OCI-LY1 (cell line): ENCODE data around the gene GZMM.

Source experiments
- H2AFZ ChIP-seq: fragments of 200-600 bp; sonication (generic), shearing (Covaris generic); 2 replicates; pipeline ENCODE4 v1.6.0; 2014; ENCODE audit warnings: antibody characterized with exemption, mild to moderate bottlenecking, low read length
- H3F3A ChIP-seq: fragments of 200-600 bp; sonication (generic), shearing (Covaris generic); 2 replicates; pipeline ENCODE4 v1.6.0; 2014; ENCODE audit warnings: mild to moderate bottlenecking, antibody characterized with exemption, low read length, moderate library complexity; ENCODE audit not compliant: insufficient read depth
- H3K27ac ChIP-seq: fragments of 200-600 bp; sonication (generic); 2 replicates; pipeline ENCODE4 v1.5.1; 2014; ENCODE audit warnings: low read length, mixed run types, mild to moderate bottlenecking, low read depth; ENCODE audit not compliant: poor library complexity, severe bottlenecking
- H3K27me3 ChIP-seq: fragments of 200-600 bp; sonication (generic); 2 replicates; pipeline ENCODE4 v1.6.0; 2014; ENCODE audit warnings: antibody characterized with exemption, mild to moderate bottlenecking, low read length, moderate library complexity; ENCODE audit not compliant: insufficient read depth
- H3K36me3 ChIP-seq: fragments of 200-600 bp; sonication (generic); 2 replicates; pipeline ENCODE4 v1.6.1; 2014; ENCODE audit warnings: mild to moderate bottlenecking, antibody characterized with exemption, low read length, moderate library complexity, mixed read lengths; ENCODE audit not compliant: insufficient read depth
- H3K4me1 ChIP-seq: fragments of 200-600 bp; sonication (generic); 2 replicates; pipeline ENCODE4 v1.5.1; 2014; ENCODE audit warnings: mild to moderate bottlenecking, low read length, moderate library complexity; ENCODE audit not compliant: insufficient read depth, severe bottlenecking
- H3K4me2 ChIP-seq: fragments of 200-600 bp; sonication (generic), shearing (Covaris generic); 2 replicates; pipeline ENCODE4 v1.6.1; 2014; ENCODE audit warnings: low read length
- H3K4me3 ChIP-seq: fragments of 200-600 bp; sonication (generic); 2 replicates; pipeline ENCODE4 v1.5.1; 2014; ENCODE audit warnings: low read length, low read depth, mild to moderate bottlenecking, mixed read lengths; ENCODE audit not compliant: poor library complexity, severe bottlenecking
- H3K79me2 ChIP-seq: fragments of 200-600 bp; shearing (Covaris generic); 2 replicates; pipeline ENCODE4 v1.6.1; 2016; ENCODE audit warnings: mixed run types, low read length, mixed read lengths; ENCODE audit not compliant: insufficient read depth
- H3K9ac ChIP-seq: fragments of 200-600 bp; sonication (generic), shearing (Covaris generic); 2 replicates; pipeline ENCODE4 v1.6.1; 2014; ENCODE audit warnings: mild to moderate bottlenecking, low read length, mixed read lengths
- H3K9me2 ChIP-seq: fragments of 200-600 bp; sonication (generic), shearing (Covaris generic); 2 replicates; pipeline ENCODE4 v1.6.1; 2014; ENCODE audit warnings: low read depth, mild to moderate bottlenecking, low read length, mixed read lengths
- H3K9me3 ChIP-seq: fragments of 200-600 bp; shearing (Covaris generic); 2 replicates; pipeline ENCODE4 v1.6.1; 2014; ENCODE audit warnings: low read length, mixed read lengths
- H4K20me1 ChIP-seq: fragments of 200-600 bp; sonication (generic), shearing (Covaris generic); 2 replicates; pipeline ENCODE4 v1.6.0; 2016; ENCODE audit warnings: mild to moderate bottlenecking, low read length; ENCODE audit not compliant: insufficient read depth
- EZH2 ChIP-seq: fragments of 200-600 bp; sonication (generic), shearing (Covaris generic); IDR thresholded peaks from 2 replicates; pipeline ENCODE4 v1.8.0; 2017; ENCODE audit warnings: borderline replicate concordance, mixed run types, mild to moderate bottlenecking, antibody characterized with exemption, low read length, moderate library complexity, mixed read lengths
- TF ChIP-seq, protein P1 (sequence below): fragments of 200-600 bp; sonication (generic), shearing (Covaris generic); IDR thresholded peaks from 2 replicates; pipeline ENCODE4 v1.5.1; 2017; ENCODE audit warnings: mild to moderate bottlenecking, antibody characterized with exemption, low read length, moderate library complexity, mixed read lengths

Gene GZMM

GRCh38 chr19:556611-557382 lies 12.9 kb downstream of the GZMM start:
- H2AFZ ChIP-seq: no peak overlapping the region

GRCh38 chr19:558770-559439 lies 15.1 kb downstream of the GZMM start:
- no peaks in the 10 kb centered on the region for H3K79me2 ChIP-seq
- no peak overlapping the region for H3K4me2 ChIP-seq
- no peaks in the 10 kb centered on the region for H3K9me3 ChIP-seq
- no peak overlapping the region for H3K4me3 ChIP-seq
- H3K9me2 ChIP-seq: no peaks in the 10 kb centered on the region
- no peaks in the 10 kb centered on the region for H3K27me3 ChIP-seq
- no peaks in the 10 kb centered on the region for H4K20me1 ChIP-seq
- no peak overlapping the region for H2AFZ ChIP-seq
- H3K27ac ChIP-seq: no peak overlapping the region
- no peak for TF ChIP-seq EZH2
- no peaks in the 10 kb centered on the region for H3K4me1 ChIP-seq
- no peaks in the 10 kb centered on the region for H3F3A ChIP-seq
- H3K36me3 ChIP-seq: no peaks in the 10 kb centered on the region; the same call in 1 of the 2 replicates
- H3K9ac ChIP-seq: no peak overlapping the region

More at GRCh38 chr19:556611-557382, 12.9 kb downstream of the GZMM start:
- no peak for TF ChIP-seq EZH2
- TF ChIP-seq, protein P1, sequence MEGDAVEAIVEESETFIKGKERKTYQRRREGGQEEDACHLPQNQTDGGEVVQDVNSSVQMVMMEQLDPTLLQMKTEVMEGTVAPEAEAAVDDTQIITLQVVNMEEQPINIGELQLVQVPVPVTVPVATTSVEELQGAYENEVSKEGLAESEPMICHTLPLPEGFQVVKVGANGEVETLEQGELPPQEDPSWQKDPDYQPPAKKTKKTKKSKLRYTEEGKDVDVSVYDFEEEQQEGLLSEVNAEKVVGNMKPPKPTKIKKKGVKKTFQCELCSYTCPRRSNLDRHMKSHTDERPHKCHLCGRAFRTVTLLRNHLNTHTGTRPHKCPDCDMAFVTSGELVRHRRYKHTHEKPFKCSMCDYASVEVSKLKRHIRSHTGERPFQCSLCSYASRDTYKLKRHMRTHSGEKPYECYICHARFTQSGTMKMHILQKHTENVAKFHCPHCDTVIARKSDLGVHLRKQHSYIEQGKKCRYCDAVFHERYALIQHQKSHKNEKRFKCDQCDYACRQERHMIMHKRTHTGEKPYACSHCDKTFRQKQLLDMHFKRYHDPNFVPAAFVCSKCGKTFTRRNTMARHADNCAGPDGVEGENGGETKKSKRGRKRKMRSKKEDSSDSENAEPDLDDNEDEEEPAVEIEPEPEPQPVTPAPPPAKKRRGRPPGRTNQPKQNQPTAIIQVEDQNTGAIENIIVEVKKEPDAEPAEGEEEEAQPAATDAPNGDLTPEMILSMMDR: no peak
- Histone ChIP-seq H3F3A (no peaks in the 10 kb centered on the region), H3K4me1 (no peaks in the 10 kb centered on the region), H3K9me2 (no peaks in the 10 kb centered on the region), H3K27ac (no peak overlapping the region), H4K20me1 (no peaks in the 10 kb centered on the region), H3K4me3 (no peak overlapping the region), H3K9ac (no peak overlapping the region), H3K4me2 (no peak overlapping the region), H3K79me2 (no peaks in the 10 kb centered on the region), H3K9me3 (no peaks in the 10 kb centered on the region), H3K27me3 (no peaks in the 10 kb centered on the region), H3K36me3 (no peaks in the 10 kb centered on the region)

DNA sequence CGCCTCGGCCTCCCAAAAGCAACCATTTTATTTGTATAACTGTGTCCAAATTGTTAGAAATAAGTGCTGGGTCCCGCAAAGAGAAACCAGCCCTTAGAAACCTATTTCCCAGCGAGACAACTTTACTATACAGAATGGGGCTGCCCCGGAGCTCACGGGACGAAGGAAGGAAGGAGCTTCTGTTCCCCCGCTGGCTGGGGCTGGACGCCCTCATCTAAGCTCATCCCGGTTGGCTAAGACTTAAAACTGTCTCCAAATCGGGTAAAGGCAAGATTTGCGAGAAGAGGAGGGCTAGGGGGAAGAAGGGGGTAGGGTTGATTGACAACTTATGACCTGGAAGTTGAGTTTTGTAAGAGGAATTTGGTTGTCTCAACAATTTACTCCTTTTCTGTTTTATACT lies 16.3 kb downstream of the GZMM start:
- Histone ChIP-seq H2AFZ (no peak overlapping the region), H3K36me3 (no peaks in the 10 kb centered on the region; the same call in 1 of the 2 replicates), H3K4me1 (no peaks in the 10 kb centered on the region), H3K9me2 (no peaks in the 10 kb centered on the region), H3F3A (no peaks in the 10 kb centered on the region), H3K27ac (no peak overlapping the region), H3K4me2 (no peak overlapping the region), H4K20me1 (no peaks in the 10 kb centered on the region), H3K9ac (no peak overlapping the region), H3K9me3 (no peaks in the 10 kb centered on the region), H3K79me2 (no peaks in the 10 kb centered on the region), H3K27me3 (no peaks in the 10 kb centered on the region), H3K4me3 (no peak overlapping the region)
- no peak for TF ChIP-seq EZH2
- TF ChIP-seq, protein P1: no peak
